PC-3 (cell line): ENCODE measurements around the gene FSTL5.

ENCODE experiments used
- CTCF ChIP-seq: fragments of 300-600 bp; sonication (generic); conservative IDR thresholded peaks from 2 replicates; pipeline ENCODE4 v1.5.1; 2017; ENCODE audit warnings: antibody characterized with exemption, low read depth, mild to moderate bottlenecking, low read length
- EZH2 ChIP-seq: fragments of 300-600 bp; sonication (generic); IDR thresholded peaks from one replicate; pipeline ENCODE4 v1.6.1; 2017; ENCODE audit warnings: antibody characterized with exemption, mild to moderate bottlenecking, low read length; ENCODE audit not compliant: unreplicated experiment
- EZH2phosphoT487 ChIP-seq: fragments of 300-600 bp; sonication (generic); IDR thresholded peaks from 2 replicates; pipeline ENCODE4 v1.6.1; 2018; ENCODE audit warnings: mild to moderate bottlenecking, antibody characterized with exemption, low read length, borderline replicate concordance

DNA sequence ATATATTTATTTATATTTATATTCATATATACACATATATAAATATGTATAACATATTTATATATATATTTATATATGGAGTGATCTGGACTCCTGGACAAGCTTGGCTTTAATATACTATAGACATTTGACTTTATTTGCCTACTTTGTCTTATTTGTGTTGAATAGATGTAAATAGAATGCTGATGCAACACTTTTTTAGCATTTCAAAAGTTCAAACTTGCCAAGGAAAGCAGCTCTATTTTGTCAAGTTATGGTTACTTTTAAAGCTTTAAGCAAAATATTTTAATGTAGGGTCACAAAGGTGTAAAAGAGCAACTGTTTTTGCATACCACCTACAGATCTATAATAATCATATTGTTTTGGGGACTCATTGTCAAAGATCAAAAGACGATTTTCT lies 61.1 kb downstream of the FSTL5 start:
- TF ChIP-seq EZH2, result no peak
- no peak for TF ChIP-seq EZH2phosphoT487
- TF ChIP-seq CTCF, result no peak
